ENCODE measurements around the gene PARN.

GRCh38 chr16:14436401-14436955 is 193.6 kb downstream of the PARN start:
- TF ChIP-seq CTCF (IDR thresholded peaks at IDR 0.05; ENCODE audit: low read depth, low read length, poor library complexity, severe bottlenecking) (no peak), EZH2phosphoT487 (IDR thresholded peaks at IDR 0.05; ENCODE audit: borderline replicate concordance, low read length) (no peak)

Data from DOHH2 (cell line).